Vagina (tissue), 2 donors: ENCODE results near the gene PTPRF.

ENCODE experiments used
- CTCF ChIP-seq, 3 experiments: fragments of 450-650 bp in 2 of 3; fragments of 200-600 bp in 1 of 3; sonication (generic) in 1 of 3; IDR thresholded peaks; one replicate each; pipeline ENCODE4 v1.5.1; 2017 to 2019; ENCODE audit warnings: antibody characterized with exemption in 3 of 3, mild to moderate bottlenecking in 2 of 3, moderate library complexity in 2 of 3
- POLR2A ChIP-seq, 2 donors: fragments of 450-650 bp; IDR thresholded peaks; one replicate each; pipeline ENCODE4 v1.6.1; 2017; ENCODE audit warnings: antibody characterized with exemption in 2 of 2, mild to moderate bottlenecking in 2 of 2, moderate library complexity in 2 of 2
- POLR2AphosphoS5 ChIP-seq, 2 donors: sonication (generic); formaldehyde crosslinking; IDR thresholded peaks; one replicate each; pipeline ENCODE4 v1.9.0; 2017; ENCODE audit warnings: antibody characterized with exemption in 2 of 2, mild to moderate bottlenecking in 2 of 2, low read depth in 1 of 2; ENCODE audit not compliant: insufficient read depth in 1 of 2

- TF ChIP-seq CTCF (IDR thresholded peaks at IDR 0.05) (no peak), POLR2AphosphoS5 (IDR thresholded peaks at IDR 0.05; ENCODE audit: insufficient read depth in 1 of 2, low read depth in 1 of 2) (no peak), POLR2A (IDR thresholded peaks at IDR 0.05) (no peak)
Measured at GRCh38 chr1:43560286-43560685, 29.6 kb downstream of the PTPRF start.
